Esophagus squamous epithelium (tissue), 4 donors: ENCODE measurements around the gene NUMBL.

Experiments used
- POLR2A ChIP-seq, 4 donors: fragments of 450-650 bp; IDR thresholded peaks; one replicate each; pipeline ENCODE4 v1.6.1; 2017; ENCODE audit warnings: antibody characterized with exemption in 4 of 4, mild to moderate bottlenecking in 4 of 4, moderate library complexity in 3 of 4
- TF ChIP-seq, protein P1 (sequence below), 6 experiments: fragments of 450-650 bp in 4 of 6; fragments of 200-600 bp in 2 of 6; sonication (generic) in 2 of 6; IDR thresholded peaks; one replicate each; pipeline ENCODE4 v1.5.1; 2016 to 2019; ENCODE audit warnings: antibody characterized with exemption in 6 of 6, mild to moderate bottlenecking in 4 of 6, moderate library complexity in 4 of 6

DNA sequence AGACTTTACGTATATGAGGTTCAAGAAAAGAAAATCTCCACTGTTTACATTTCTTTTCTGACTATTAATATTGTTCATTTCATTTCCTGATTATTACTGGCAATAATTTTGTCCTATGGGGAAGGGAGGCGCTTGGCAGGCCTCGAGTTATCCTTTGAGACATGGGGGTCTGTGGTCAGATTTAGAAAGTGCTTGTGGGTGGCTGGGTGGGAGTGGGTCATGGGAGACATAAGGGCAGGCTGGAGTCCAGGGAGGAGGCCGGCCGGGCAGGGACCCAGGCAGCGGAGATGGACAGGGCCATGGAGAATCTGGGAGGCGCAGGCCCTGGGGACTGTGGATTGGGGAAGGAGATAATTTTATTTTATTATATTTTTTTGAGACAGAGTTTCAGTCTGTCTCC is 49.2 kb downstream of the NUMBL start:
- no peak for TF ChIP-seq POLR2A (IDR thresholded peaks at IDR 0.05)
- TF ChIP-seq, protein P1, sequence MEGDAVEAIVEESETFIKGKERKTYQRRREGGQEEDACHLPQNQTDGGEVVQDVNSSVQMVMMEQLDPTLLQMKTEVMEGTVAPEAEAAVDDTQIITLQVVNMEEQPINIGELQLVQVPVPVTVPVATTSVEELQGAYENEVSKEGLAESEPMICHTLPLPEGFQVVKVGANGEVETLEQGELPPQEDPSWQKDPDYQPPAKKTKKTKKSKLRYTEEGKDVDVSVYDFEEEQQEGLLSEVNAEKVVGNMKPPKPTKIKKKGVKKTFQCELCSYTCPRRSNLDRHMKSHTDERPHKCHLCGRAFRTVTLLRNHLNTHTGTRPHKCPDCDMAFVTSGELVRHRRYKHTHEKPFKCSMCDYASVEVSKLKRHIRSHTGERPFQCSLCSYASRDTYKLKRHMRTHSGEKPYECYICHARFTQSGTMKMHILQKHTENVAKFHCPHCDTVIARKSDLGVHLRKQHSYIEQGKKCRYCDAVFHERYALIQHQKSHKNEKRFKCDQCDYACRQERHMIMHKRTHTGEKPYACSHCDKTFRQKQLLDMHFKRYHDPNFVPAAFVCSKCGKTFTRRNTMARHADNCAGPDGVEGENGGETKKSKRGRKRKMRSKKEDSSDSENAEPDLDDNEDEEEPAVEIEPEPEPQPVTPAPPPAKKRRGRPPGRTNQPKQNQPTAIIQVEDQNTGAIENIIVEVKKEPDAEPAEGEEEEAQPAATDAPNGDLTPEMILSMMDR (IDR thresholded peaks at IDR 0.05): no peak
